HG03354 (cell line): ENCODE results near the gene KCNIP4.

ENCODE experiments used
- ATAC-seq: cut with Tn5 transposase; IDR thresholded peaks from one replicate; pipeline ENCODE4 v1.9.1; 2021; ENCODE audit warnings: mild to moderate bottlenecking; ENCODE audit not compliant: unreplicated experiment, poor library complexity, severe bottlenecking

Gene KCNIP4

DNA sequence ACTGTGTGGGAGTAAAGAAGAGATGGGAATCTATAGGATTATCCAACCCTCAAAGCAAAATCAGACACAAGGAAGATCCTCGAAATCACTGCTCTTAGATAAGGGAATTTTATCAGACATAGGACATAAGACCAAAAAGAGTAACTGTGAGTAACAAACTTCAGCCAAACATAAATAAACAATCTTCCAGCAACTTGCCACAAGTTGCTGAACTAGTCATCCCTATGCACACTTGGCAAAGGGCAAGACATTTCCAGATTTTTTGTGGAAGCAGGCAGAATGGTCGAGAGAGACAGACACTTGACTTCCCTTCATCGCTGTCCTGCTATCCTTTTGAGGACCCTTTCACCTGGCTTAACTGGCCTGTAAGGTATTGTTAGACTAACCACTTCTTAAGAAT is 89.6 kb downstream of the KCNIP4 start:
- no peak for ATAC-seq

DNA sequence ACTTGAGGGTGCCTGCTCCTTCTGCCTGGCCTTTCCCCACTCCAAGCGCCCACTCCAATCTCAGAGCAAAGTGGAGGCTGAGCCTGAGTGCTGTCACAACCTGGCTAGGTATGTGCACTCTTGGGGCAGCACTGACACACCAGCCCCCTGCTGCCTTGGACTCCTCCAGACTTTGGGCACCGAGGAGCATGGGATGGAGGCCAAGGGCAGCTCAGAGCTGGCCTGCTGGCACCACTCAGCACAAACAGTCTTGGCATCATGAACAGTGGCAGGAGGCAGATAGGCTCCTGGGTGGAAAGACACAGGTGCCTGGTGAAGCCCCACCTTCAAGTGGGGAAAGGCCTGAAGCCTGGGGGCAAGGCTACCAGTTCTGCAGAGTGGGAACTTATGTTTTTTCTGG is 91.8 kb downstream of the KCNIP4 start:
- ATAC-seq, result no peak

DNA sequence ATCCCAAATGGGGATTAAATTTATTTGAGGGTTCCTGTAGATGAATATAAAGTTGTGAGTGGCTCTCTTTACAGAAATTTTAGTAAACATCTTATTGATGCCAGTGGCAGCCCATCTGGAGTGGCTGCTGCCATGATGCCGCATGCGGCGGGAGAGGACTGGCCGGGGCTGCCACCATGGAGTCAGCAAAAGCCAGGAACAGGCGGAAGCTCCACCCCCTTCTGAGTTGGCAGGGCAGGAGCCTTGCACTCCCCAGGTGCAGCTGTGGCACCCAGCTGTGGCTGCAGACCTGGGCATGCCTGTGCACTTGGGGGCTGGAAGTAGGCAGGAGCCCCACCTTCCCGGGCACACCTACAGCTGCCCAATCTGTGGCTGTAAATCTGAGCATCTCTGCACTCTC is 92.3 kb downstream of the KCNIP4 start:
- no peak for ATAC-seq

DNA sequence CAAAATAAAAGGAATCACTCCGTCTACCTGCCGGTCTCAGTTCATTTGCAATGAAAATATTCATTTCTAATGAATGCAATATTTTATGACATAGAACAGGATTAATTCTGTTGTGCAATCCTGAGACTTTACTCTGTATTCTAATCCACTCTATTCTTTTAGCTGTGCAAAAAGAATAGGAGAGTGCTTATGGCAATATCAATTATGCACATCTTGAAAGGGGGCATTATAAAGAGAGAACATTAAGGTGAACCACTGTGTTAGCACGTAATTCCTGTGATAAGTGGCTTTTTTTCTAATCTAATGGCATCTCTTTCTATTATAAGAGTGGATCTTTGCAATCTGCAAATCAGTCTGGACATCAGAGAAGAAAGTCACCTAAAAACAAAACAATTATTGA is 99.5 kb downstream of the KCNIP4 start:
- ATAC-seq, result no peak

DNA sequence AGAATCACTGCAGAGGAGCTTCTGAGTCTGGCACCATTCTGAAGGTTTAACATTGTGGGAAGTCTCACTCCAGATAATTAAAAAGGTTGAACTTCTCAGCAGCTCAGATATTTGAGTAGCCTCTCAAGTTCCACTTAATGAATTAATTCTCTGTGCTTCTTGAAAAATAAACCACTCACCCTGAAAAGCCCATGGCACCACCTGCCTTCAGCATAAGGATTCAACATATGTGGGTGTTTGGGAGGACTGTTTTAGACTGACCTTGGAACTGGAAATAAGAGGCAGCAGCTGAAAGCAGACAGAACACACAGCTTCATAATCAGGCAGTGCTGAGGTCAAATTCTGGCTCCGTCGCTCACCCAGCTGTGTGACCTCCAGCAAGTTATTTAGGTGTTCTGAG is 100.6 kb downstream of the KCNIP4 start:
- no peak for ATAC-seq

DNA sequence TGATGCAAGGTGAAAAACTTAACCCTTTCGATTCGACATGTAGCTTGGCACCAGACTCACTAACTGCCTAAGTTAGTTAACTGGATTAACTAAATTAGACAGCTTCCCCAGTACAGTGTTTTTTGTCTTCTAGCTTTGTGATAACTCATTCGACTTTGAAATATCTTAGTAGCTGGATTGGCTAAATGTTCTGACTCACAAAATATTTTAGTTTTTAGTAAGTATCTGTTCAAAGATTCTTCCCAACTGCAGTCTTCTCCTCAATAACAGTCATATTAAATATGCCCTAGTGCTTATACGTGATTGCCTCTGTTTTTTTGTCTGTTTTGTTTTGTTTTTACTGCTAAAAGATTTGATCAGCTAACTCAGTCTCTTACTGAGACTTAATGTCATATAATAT is 102.9 kb downstream of the KCNIP4 start:
- ATAC-seq, result no peak

DNA sequence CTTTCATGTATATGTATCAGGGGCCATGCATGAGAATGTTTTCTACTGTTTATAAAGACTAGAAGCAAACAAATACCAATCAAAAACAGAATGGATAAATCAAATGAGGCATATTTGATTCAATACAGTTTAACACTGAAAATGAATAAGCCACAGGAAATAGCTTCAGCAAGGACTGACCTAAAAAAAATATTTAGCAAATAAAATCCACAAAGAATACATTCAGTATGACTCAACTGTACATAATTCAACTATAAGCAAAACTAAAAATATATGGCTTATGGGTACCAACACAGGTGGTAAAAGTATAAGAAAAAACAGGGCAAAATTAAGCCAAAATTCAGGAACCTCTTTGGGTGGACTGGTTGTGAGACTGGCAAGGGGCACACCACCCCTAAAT is 112.9 kb downstream of the KCNIP4 start:
- no peak for ATAC-seq

DNA sequence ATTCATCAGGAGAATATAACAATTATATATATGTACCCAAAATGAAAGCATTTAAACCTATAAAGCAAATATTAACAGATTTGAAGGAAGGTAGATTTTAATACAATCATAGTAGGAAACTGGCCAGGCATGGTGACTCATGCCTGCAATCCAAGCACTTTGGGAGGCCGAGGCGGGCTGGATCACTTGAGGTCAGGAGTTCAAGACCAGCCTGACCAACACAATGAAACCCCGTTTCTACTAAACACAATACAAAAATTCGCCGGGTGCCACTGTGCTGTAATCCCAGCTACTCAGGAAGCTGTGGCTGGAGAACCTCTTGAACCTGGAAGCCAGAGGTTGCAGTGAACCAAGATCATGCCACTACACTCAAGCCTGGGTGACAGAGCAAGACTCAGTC is 118.3 kb downstream of the KCNIP4 start:
- no peak for ATAC-seq

DNA sequence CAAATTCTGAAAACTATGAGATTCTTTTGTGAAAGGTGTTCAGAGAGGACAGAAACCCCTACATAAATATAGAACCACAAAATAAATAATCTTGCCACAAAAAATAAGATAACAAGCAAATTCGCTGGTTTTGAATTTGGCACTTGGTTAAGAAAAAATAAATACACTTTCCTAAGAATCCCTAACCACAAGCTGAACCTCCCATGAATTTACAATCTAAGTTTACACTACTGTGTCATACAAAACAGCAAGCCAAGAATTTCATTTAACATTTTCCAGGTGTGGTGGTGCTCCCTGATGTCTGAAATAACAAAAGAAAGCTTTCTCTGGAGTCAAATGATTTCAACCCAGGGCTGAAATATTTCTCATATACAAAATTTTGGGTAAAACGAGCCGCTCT is 121.0 kb downstream of the KCNIP4 start:
- no peak for ATAC-seq

DNA sequence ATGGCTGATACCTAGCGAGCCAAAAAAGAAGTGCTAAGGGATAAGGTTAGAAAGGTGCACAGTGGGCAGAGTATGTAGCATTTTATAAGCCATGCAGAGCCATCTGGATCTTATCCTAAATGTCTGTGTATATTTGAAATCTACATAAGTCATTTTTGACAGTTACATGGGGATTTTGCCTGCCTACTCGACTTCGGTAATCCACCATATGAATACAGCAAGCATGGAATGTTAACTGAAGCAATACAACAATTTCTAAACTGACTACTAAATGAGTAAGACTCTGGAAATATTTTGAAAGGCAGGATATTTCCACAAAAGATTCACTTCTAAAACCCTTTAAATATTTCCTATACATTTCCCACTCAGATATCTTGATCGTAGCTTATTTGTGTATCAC is 122.5 kb downstream of the KCNIP4 start:
- no peak for ATAC-seq

DNA sequence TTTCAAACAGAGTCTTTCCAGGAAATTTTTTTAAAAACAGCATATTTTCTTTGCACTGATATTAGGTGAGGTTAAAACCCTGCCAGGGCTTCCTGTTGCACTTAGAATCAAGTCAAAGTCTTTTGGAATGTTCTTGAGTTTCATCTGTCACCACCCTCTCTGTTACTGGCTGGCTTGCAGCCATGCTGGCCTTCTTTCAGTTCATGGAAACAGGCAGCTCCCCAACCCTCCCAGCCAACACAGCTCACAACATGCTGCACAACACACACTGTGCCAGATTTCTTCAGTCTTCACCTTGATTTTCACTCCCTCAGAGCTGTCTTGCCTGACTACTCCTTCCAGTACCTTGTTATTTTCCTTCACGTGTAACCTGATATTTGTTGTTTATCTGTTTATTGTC is 129.5 kb downstream of the KCNIP4 start:
- ATAC-seq, result no peak

DNA sequence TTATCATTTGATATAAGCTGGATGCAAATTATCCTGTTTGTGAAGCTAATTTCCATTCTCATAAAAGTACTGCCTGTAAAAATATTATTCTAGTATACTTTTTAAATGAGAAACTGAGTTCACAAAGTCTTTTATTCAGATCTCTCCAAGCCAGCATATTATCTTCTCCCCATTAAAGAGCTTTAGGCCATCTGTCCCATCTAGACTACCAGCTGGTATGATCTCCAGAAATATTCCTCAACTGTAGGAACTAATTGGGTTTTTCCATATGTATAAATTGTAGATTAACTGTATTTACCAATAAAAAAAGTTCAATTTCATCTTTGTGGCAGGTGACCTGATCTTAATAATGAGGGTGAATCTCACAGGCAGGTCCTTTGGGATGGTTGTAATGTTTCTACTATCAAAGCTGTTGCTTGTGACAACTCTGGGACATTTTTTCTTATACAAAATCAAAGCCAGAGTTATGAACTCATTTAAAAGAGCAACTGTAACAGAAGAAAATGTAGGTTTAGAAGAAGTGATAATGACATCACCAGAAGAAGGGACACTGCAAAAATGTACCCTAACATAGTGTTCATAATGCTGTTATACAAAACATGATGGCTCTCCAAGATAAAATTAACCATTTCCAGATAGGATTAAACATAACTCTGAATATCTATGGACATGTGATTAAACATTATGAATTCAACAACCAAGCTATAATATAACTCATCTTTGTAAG is 132.8 kb downstream of the KCNIP4 start:
- ATAC-seq, result no peak

DNA sequence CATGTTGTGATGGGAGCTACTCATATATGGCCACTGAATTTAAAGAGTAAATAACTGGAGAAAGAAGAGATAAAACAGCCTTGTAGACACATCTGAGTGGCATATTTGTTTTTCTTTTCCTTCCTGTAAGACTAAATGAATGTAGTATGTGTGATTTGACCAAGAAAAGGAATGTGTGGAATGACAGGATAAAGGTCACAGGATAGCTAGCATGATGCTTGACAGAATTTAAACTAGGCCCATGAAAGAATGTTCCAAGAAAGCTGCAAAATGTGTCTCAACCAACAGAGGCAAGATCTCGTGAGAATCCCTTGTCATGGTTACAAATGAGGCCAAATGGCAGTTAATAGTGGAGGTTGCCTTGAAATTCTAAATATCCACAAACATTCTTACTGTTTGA is 137.0 kb downstream of the KCNIP4 start:
- no peak for ATAC-seq

DNA sequence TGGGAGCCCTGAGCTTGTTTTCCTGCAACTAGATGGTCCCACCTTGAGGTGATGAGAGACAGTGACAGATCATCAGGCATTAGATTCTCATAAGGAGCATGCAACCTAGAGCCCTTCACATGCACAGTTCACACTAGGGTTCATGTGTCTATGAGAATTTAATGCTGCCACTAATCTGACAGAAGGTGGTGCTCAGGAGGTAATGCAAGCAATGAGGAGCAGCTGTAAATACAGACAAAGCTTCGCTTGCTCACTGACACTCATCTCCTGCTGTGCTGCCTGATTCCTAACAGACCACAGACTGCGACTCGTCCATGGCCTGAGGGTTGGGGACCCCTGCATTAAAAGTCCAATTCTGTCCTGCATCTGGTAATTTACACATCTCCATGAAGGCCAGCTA is 141.6 kb downstream of the KCNIP4 start:
- no peak for ATAC-seq

DNA sequence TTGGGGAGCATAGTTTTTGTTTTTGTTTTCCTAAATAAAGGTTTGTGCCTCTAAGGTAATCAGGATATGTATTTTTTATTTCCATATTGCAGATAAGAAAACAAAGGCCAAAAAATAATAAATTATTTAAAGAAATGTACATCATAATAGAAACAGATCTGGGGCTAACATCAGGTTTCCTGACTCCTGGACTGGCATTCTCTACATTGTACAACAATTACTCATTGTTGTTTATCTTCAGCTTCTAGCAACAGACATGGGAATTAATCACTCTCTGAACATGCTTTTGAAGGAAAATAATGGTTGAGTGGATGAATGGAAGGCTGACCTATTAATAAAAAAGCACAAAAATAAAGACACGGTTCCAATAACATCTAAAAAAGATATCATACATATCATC is 146.2 kb downstream of the KCNIP4 start:
- no peak for ATAC-seq

DNA sequence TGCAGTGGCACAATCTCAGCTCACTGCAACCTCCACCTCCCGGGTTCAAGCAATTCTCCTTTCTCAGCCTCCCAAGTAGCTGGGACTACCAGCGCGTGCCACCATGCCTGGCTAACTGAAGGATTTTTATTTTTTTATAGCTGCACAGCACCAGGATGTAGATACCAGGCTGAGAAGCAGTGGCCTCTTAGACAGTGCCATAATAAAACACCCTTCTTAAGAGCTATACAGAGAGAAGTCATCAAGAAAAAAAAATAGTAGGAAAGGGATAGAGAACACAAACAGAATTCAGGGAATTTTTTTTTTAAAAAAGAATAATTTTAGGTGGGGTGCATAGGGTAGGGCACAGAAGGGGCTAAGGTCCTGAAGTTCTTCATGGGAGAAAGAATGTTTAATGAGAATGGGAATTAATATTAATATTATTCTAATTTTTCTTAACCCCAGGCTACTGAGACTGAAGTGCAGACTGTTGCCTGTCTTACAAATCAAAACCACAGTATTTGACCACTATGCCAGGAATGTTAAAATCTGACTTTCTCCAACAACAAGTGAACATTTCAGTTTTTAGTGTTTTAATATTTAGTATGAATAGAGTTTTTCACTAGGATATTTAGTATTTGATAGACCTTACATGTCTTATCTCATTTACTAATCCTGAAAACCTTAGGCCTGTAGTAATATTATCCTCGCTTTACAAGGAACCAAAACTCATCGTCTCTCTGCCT is 146.7 kb downstream of the KCNIP4 start:
- no peak for ATAC-seq

DNA sequence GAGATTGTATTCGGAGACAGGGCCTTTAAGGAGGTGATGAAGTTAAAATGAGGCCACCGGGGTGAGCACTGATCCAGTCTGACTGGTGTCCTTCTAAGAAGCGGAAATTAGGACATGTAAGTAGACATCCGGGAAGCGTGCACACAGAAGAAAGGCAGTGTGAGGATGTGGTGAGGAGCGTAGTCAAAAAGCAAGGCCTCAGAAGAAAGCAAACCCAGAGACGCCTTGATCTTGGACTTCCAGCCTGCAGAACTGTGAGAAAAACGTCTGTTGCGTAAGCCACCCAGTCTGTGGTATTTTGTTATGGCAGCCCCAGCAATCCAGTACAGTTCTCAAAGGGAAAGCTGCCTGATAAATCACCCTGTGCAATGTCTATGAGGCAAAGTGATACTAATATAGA is 153.5 kb downstream of the KCNIP4 start:
- ATAC-seq, result no peak

DNA sequence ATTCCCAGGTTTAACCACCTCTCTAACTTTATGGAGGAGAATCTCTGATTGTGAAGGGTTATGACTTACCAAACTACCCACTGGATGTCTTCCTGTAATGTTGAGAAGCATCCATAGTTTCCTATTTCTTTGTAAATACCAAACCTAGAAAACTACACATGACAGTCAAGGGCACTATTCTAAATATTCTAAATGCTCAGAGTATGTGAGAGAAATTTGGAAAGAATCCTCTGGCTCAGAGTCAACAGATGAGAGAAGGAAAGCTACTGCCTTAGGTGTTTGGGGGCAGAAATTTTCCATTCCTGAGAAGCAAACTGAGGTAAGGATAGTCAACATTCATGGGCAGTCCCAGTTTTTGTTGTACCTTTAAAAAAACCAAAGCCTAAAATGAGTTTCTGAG is 155.8 kb downstream of the KCNIP4 start:
- ATAC-seq, result no peak

DNA sequence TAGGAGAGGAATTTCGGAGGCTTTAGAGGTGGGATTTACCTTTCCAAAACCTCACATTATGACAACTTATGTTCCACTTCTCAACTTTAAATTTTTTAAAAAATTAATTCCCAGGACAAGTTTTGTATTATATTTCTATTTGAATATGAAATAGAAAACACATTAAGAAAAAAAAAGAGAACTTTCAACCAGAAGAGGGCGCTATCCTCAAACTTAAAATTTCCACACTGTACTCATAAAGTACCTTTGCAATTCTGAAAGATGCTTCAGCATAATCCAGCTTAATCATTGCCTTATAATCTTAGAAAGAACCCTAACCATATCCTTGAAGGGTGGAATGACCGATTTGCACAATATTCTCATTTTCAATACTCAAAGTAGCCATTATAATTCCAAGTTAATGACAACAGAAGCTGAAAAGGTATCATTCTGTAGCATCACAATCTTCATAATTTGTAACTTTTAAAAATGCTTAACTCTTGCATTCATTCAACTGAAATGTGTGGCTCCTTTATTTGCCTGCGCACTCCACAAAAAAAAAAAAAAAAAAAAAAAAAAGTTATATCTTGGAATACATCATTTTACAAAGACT is 158.0 kb downstream of the KCNIP4 start:
- ATAC-seq, result no peak

DNA sequence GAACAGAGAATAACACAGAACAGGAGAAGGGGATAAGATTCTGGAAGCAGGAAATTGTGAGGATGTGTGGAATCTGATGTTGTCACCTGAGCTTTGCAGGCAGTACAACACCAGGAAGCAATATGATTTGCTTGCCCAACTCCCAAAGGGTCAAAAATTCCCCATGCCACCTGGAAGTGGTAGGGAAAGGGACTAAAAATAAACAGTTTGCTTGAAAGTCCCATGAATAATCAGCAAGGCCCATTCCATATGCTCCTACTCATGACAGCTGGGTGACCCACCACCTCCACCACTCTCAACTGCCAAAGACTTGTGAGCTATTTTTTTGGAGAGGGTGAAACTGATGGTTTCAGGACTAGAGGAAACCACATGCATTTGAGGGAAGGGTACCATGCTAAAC is 168.4 kb downstream of the KCNIP4 start:
- ATAC-seq, result no peak

DNA sequence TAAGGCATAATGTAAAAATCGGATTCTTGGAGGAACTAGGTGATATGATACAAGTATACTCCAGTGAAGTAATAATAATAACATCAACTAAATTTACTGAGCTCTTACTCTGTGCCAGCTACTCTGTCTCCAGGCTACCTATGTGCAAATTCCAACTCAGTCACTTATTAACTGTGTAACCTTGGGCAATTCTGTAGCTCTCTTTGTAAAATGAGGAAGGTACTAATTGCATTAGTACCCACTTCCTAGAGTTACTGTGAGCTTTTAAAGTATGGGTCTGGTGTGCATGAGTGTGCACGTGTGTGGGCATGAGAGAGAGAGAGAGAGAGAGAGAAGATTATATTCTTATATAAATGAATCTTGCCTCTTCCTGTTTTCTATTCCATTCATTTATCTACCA is 169.9 kb downstream of the KCNIP4 start:
- ATAC-seq, result no peak
